ENCODE data around the gene NR1H3. TPM values are rescaled to one million over a fixed set of nuclear protein-coding genes. Genes with fewer than 3 reads are reported as not detected.
"Not testable (repeated sequence)": the region's sequence is repeated elsewhere in the genome, so short reads cannot be mapped to it uniquely, and the experiment has no call there.

The NR1H3 gene
- total RNA-seq (2014; rRNA removed; shearing (Covaris generic)): 7.9 and 8.4 TPM in 2 replicates

DNA sequence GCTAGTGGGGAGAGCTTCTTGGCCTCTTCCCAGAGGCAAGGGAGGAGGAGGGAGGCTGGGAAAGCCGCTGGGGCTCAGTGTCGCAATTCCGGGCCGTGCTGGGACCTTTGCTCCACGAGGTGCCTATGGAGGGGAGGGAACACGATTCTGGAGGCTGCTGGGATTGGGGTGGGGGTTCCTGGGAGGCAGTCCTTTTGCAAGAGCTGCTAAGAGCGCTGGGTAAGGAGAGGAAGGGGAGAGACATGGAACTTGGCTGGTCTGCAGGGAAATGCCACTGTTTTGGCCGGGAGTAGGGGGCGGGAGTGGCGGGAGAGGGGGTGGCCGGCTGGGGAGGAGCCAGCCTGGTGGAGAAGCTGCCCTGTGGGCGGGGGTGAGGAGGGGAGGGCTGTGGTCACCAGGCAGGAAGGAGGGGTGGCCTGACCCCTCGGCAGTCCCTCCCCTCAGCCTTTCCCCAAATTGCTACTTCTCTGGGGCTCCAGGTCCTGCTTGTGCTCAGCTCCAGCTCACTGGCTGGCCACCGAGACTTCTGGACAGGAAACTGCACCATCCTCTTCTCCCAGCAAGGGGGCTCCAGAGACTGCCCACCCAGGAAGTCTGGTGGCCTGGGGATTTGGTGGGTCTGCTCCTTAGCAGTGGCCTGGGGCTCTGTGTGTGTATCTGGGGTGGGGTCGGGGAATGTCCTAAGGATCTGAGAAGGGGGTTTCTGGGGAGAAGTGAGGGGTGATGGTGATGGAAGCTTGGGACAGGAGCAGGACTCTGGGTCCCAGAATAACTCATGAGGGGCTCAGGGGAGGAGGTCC, at the start of gene NR1H3:
Gene NR1H3, plus strand, starts transcription at position 480 of the 800 bp plus-strand sequence. CDS start 1,221 bp downstream, outside the sequence.
- DNase-seq (ENCODE audit: low read depth): peak; percentile 43

- not testable (repeated sequence) for DNase-seq (ENCODE audit: low read depth)
These were observed 49.7 kb upstream of the NR1H3 start for GRCh38 chr11:47208008-47208552.

DNA sequence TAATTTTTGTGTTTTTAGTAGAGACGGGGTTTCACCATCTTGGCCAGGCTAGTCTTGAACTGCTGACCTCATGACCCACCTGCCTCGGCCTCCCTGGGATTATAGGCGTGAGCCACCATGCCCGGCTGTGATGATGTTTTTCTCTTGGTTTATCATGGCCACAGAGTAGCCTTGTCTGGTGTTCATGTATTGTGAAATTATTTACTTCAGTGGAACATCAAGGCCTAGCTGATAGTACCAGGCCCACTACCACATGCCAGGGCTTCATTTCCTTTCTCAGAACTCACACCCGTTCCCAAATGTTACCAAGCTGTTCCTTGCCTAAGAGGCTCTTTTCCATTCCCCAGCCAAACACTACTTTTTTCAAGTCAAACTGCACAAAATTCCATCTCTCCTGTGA, 49.2 kb upstream of the NR1H3 start:
- no peak for DNase-seq (ENCODE audit: low read depth)

- DNase-seq (ENCODE audit: low read depth): no peak
These were observed 44.9 kb upstream of the NR1H3 start for GRCh38 chr11:47212938-47213337.

- DNase-seq (ENCODE audit: low read depth): peak; percentile 92
These were observed 43.7 kb upstream of the NR1H3 start for GRCh38 chr11:47213950-47214565.

DNA sequence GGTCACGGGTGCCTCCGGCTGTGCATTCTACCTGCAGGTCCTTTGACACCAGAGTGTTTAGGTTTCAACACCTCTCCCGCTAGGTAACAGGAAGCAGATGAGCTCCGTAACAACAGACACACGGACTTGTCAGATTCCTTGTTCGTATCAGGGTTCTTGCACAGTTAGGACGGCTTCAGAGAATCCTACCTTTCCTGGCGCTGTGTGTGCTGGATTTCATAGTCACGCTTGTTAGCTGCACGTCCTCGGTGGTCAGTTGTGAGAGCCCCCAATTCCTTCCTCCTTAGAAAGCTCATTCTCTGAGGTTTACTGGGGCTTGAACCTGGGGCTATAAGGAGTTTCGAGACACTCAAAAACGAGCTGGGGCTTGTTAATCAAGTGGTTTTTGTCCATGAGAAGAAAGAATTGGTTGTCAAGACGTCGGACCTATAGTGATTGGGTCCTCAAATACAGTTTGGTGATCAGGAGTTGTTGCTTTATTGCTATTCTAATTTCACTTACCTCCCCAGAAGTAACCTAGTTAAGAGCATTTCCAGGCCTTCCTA, 42.4 kb upstream of the NR1H3 start:
- no peak for DNase-seq (ENCODE audit: low read depth)

DNA sequence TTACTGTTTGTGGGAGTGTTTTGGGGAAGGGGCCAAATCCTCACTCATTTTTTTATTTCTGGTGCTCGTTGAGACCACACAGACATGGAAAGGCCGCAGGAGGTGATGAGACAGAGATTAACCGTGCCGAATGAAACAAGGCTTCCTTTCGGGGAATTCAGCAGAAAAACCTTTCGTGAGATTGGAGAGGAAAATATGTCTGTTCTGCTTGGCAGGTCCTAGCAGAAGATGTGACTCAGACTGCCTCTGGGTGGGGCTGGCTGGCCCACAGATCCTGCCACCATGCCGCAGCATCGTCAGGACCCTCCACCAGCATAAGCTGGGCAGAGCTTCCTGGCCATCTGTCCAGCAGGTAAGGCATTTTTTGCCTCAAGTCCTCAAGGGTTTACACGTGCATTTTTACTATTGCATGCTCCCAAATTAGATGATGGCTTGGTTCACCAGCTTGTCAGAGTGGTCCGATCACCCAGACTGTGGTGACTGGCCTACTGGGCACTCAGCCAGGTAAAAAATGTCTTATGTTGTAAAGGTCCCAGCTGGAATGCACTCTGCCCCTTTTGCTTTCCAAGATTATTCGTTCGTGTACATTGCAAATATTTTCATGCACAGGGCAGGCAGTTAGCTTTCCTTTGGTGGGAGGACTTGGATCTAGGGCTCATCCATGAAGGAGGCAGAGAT, 41.5 kb upstream of the NR1H3 start:
- DNase-seq (ENCODE audit: low read depth): peak; percentile 89

DNA sequence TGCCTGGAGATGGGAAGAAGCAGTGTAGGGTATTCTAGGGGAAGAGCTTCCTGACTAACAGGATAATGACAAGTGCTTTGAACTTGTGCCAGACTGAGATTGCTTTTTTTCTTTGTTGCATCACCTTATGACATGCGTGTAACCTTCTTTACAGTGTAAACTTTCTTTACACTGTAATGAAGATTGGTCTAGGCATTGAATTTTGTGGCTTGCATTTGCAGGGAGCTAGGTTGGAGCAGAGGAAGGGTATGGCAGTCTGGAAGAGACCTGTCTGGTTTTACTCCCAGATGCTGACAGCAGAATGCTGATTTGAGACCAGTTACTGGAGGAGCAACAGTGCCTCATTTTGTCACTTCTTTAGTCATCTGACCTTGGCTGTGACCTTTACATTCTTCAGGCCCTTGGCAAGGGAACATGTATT, 37.4 kb upstream of the NR1H3 start:
- peak; percentile 75 for DNase-seq (ENCODE audit: low read depth)

- DNase-seq (ENCODE audit: low read depth): no peak
These were observed 35.1 kb upstream of the NR1H3 start for GRCh38 chr11:47222696-47223095.

- DNase-seq (ENCODE audit: low read depth): no peak
These were observed 32.0 kb upstream of the NR1H3 start for GRCh38 chr11:47225552-47226400.

DNA sequence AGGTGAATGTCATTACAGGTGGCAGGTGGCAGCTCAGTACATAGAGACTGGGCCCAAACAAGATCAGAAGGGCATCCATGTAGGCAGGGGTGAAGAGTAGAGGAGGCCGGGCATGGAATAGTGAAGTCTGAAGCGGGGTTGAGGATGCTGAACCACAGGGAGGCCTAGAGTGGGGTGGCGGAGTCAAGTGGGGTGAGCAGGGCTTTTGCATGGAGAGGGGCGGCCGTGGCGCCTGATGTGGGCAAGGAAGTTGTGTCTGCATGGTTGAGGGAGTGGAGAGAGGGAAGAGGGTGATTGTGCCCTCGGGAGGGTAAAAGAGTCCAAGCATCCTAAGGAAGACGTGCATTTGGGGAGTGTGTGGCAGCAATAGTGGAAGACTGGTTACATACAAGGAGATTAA, 28.6 kb upstream of the NR1H3 start:
- no peak for DNase-seq (ENCODE audit: low read depth)

DNA sequence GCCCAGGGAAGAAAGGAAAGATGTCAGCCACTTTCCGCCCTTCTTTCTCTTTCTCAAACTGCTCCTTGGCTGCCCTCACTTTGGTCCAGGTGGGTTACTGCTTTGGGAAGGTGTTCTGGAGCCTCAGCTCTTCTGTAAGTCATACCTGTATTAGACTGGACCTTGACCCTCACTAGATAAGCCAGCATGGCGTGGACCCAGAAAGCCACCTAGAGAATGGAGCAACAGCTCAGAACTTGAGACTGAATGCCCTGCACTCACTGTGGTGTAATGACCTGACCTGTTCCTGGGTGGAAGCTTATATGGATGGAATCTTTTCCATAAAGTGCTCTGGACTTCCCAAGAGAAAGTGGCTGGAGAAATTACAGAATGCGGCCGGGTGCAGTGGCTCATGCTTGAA, 24.7 kb upstream of the NR1H3 start:
- DNase-seq (ENCODE audit: low read depth): no peak

GRCh38 chr11:47233989-47234668, 23.7 kb upstream of the NR1H3 start:
- DNase-seq (ENCODE audit: low read depth): peak; percentile 78

DNA sequence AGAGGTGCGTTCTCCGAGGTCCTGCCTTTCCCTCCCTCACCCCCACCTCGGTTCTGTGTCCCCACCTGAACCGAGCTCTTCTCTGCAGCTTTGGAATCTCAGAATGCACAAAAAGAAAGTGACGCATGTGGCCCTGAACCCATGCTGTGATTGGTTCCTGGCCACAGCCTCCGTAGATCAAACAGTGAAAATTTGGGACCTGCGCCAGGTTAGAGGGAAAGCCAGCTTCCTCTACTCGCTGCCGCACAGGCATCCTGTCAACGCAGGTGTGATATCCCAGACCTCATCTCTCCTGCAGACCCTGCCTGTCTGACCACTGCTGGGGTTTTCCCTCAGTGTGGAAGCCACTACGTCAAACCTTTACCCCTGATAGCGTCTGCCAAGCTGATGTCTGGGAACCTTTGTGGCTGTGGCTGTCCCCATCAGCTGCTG, 23.1 kb upstream of the NR1H3 start:
- DNase-seq (ENCODE audit: low read depth): peak; percentile 62

DNA sequence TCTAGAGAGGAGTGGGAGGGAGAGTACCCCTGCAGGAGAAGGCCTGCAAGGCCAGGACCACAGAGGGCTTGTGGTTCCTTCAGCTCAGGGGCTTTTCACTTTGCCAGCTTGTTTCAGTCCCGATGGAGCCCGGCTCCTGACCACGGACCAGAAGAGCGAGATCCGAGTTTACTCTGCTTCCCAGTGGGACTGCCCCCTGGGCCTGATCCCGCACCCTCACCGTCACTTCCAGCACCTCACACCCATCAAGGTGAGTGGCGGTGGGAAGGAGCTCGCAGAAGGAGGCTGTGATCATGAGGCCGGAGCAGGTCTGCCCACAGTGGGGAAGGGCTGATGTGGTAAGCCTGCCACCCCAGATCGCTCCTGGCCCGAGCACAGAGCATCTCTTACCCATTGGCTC, 22.6 kb upstream of the NR1H3 start:
- DNase-seq (ENCODE audit: low read depth): no peak

DNA sequence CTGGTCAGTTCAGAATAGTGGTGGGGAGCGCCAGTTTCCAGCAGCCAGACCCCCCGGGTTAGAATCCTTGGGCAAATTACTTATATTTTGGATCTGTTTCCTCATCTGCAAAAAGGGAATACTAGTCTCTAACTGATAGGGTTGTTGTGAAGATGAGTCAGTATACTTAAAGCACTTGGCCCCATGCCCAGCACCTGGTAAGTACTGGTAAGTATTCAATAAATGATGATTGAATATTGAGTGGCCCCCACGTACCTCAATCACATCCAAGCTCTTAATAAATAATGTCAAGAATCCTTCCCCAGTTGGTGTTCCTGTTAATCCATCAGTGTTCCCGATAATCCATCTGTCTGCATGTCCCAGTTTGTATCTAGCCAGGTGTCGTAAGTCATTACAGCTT, 21.3 kb upstream of the NR1H3 start:
- peak; percentile 51 for DNase-seq (ENCODE audit: low read depth)

DNA sequence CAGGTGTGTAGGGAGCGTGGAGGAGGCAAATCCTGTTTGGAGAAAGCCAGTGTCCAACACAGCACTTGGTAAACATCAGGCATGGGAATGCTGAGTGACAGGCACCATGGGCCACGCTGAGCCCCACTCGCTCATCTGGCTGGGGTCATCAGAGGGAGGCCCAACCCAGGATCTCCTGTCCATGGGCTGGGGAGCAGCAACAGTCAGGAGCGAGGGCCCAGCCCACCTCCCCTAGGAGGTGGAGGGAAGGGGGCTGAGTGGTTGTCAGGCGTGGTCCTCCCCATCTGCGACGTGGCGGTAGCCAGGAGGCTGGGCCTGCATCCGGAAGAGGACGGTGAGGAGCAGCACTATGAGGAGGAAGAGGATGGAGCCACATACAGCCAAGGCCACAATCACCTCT, 17.9 kb upstream of the NR1H3 start:
- DNase-seq (ENCODE audit: low read depth): no peak

DNA sequence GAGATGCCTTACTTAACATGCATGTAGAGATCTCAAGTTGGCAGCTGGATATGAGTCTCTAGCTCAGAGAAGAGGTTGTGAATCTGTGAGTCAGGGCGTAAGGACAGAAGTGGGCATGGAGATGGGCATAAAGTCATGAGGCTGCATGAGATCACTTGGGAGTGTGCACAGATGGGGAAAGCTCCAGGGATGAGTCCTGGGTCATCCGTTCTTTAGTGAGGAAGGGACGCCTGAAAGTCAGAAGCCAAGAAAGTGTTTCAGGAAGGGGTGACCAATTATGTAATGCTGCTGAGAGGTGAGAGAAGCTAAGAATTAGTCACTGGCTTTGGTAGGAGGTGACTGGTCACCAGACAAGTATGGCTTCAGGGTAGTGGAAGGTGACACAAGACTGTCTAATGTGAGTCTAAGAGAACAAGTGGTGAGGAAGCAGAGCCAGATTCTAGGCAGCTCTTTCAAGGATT, 15.9 kb upstream of the NR1H3 start:
- DNase-seq (ENCODE audit: low read depth): no peak

DNA sequence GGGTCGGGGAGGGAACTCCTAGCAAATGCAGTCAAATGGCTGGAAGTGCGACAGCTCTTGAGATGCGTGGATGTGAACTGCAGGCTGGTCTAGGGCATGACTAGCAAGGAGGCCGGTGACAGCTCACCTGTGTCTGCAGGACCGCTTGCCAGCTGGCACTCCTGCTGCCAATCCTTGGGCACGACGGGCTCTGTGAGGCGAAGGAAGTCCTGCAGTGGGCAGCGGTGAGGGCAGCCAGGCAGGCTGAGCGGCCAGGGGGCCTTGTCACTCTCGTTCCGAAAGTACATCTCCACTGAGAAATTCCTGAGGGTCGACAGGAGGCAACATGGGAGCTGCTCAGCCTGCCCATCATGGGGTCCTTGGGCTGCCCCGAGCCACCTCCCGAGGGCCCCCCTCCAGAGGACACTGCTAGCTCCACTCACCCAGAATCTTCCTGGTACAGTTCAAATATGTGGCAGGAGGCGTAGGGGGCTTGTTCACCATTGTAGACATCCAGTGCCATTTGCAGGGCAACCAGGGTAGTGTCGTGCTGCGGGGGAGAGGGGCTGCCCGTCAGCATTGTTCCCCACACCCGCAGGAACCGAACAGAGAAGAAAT, 15.1 kb upstream of the NR1H3 start:
- DNase-seq (ENCODE audit: low read depth): no peak

- DNase-seq (ENCODE audit: low read depth): no peak
These were observed 14.3 kb upstream of the NR1H3 start for GRCh38 chr11:47243454-47243853.

All from RPMI7951 (cell line).